SK-N-MC (cell line): Measurements from ENCODE around the gene MICA.
"Not testable (repeated sequence)": the region's sequence is repeated elsewhere in the genome, so short reads cannot be mapped to it uniquely, and the experiment has no call there.

Source experiments
- DNase-seq: peaks from one replicate; pipeline ENCODE4 v3.0.0-alpha.2; 2011; ENCODE audit warnings: low read depth, low spot score
- H3K27ac ChIP-seq: fragments of 200-600 bp; sonication (generic); 2 replicates; pipeline ENCODE4 v1.5.1; 2016; ENCODE audit warnings: mixed run types
- H3K36me3 ChIP-seq: fragments of 200-600 bp; sonication (generic); 2 replicates; pipeline ENCODE4 v1.6.1; 2017; ENCODE audit warnings: antibody characterized with exemption, low read length, mixed read lengths; ENCODE audit not compliant: insufficient read depth
- H3K4me3 ChIP-seq: fragments of 200-600 bp; sonication (generic); 2 replicates; pipeline ENCODE4 v1.5.1; 2016
- H3K9ac ChIP-seq: fragments of 200-600 bp; sonication (generic); 2 replicates; pipeline ENCODE4 v1.8.0; 2017; ENCODE audit warnings: mixed run types, mixed read lengths; ENCODE audit not compliant: insufficient read length
- H3K9me3 ChIP-seq: fragments of 200-600 bp; sonication (generic); 2 replicates; pipeline ENCODE4 v1.6.1; 2017; ENCODE audit warnings: low read depth, mild to moderate bottlenecking, antibody characterized with exemption, low read length, moderate library complexity, mixed read lengths
- EZH2 ChIP-seq: fragments of 200-600 bp; sonication (generic); IDR thresholded peaks from one replicate; pipeline ENCODE4 v1.6.1; 2017; ENCODE audit warnings: antibody characterized with exemption
- FOXP2 ChIP-seq: optimal IDR thresholded peaks from 2 replicates; pipeline ENCODE3; 2011; ENCODE audit warnings: mild to moderate bottlenecking, moderate library complexity; ENCODE audit not compliant: insufficient read depth; ENCODE audit errors: extremely low read length, control extremely low read depth
- POLR2AphosphoS5 ChIP-seq: IDR thresholded peaks from 2 replicates; pipeline ENCODE4 v1.6.1; 2012; ENCODE audit warnings: mild to moderate bottlenecking, low read depth, low read length, borderline replicate concordance

Gene MICA

GRCh38 chr6:31400467-31401289, 2.7 kb upstream of the MICA start:
- peak overlapping the region; percentile 72 for H3K27ac ChIP-seq
- no peaks in the 10 kb centered on the region for H3K9me3 ChIP-seq
- TF ChIP-seq FOXP2 (no peak), EZH2 (no peak), POLR2AphosphoS5 (peak; percentile 87)
- peak overlapping the region; percentile 68 for H3K9ac ChIP-seq
- H3K4me3 ChIP-seq = peak overlapping the region; percentile 92
- no peak for DNase-seq
- H3K36me3 ChIP-seq = no peaks in the 10 kb centered on the region; the same call in 1 of the 2 replicates

GRCh38 chr6:31401403-31401802, 2.0 kb upstream of the MICA start:
- Histone ChIP-seq H3K36me3 (no peaks in the 10 kb centered on the region; the same call in 1 of the 2 replicates), H3K4me3 (peak overlapping the region; percentile 92), H3K9ac (peak overlapping the region; percentile 68), H3K9me3 (no peaks in the 10 kb centered on the region), H3K27ac (peak overlapping the region; percentile 72)
- no peak for TF ChIP-seq EZH2
- no peak for TF ChIP-seq FOXP2
- TF ChIP-seq POLR2AphosphoS5 = no peak
- DNase-seq = no peak

- no peak for DNase-seq
- H3K27ac ChIP-seq = peak overlapping the region; percentile 72
- no peak for TF ChIP-seq FOXP2
- no peak for TF ChIP-seq POLR2AphosphoS5
- no peak for TF ChIP-seq EZH2
- peak overlapping the region; percentile 21 for H3K9ac ChIP-seq
- H3K4me3 ChIP-seq = peak overlapping the region; percentile 92
- H3K9me3 ChIP-seq = no peaks in the 10 kb centered on the region
- H3K36me3 ChIP-seq = no peaks in the 10 kb centered on the region; the same call in 1 of the 2 replicates
These were observed 792 bp upstream of the MICA start for GRCh38 chr6:31402324-31403282.

GRCh38 chr6:31404061-31404364, 618 bp downstream of the MICA start:
- peak overlapping the region; percentile 92 for H3K4me3 ChIP-seq
- H3K27ac ChIP-seq, H3K9me3 ChIP-seq, DNase-seq, H3K36me3 ChIP-seq: not testable (repeated sequence)
- peak overlapping the region; percentile 57 for H3K9ac ChIP-seq

GRCh38 chr6:31405996-31406395, 2.6 kb downstream of the MICA start:
- no peak overlapping the region for H3K4me3 ChIP-seq

GRCh38 chr6:31407699-31408098, 4.3 kb downstream of the MICA start:
- H3K36me3 ChIP-seq = peaks cover 18% of the 10 kb centered on the region; the same call in 1 of the 2 replicates
- no peak overlapping the region for H3K27ac ChIP-seq
- no peak for TF ChIP-seq POLR2AphosphoS5
- TF ChIP-seq FOXP2 = no peak
- TF ChIP-seq EZH2 = no peak
- no peak overlapping the region for H3K4me3 ChIP-seq
- H3K9me3 ChIP-seq = no peaks in the 10 kb centered on the region
- no peak overlapping the region for H3K9ac ChIP-seq
- DNase-seq = no peak

More at GRCh38 chr6:31405996-31406395, 2.6 kb downstream of the MICA start:
- H3K9me3 ChIP-seq = no peaks in the 10 kb centered on the region
- H3K27ac ChIP-seq = no peak overlapping the region
- TF ChIP-seq FOXP2 (no peak), POLR2AphosphoS5 (no peak), EZH2 (no peak)
- no peak for DNase-seq
- H3K36me3 ChIP-seq = peaks cover 4% of the 10 kb centered on the region; the same call in 1 of the 2 replicates
- H3K9ac ChIP-seq = no peak overlapping the region

- H3K9me3 ChIP-seq = no peaks in the 10 kb centered on the region
- H3K9ac ChIP-seq = no peak overlapping the region
- TF ChIP-seq EZH2 (no peak), FOXP2 (no peak), POLR2AphosphoS5 (no peak)
- peaks cover 48% of the 10 kb centered on the region; the same call in 1 of the 2 replicates for H3K36me3 ChIP-seq
- no peak for DNase-seq
- no peak overlapping the region for H3K27ac ChIP-seq
- H3K4me3 ChIP-seq = no peak overlapping the region
These were observed 9.1 kb downstream of the MICA start for GRCh38 chr6:31412506-31412905.

GRCh38 chr6:31414148-31414770, 10.9 kb downstream of the MICA start:
- not testable (repeated sequence) for H3K27ac ChIP-seq, H3K9ac ChIP-seq, H3K9me3 ChIP-seq, DNase-seq, H3K4me3 ChIP-seq
- H3K36me3 ChIP-seq = peaks cover 48% of the 10 kb centered on the region; the same call in 1 of the 2 replicates
